Stimulated activated CD8-positive, alpha-beta memory T cell treated with anti-CD3 and anti-CD28 coated beads, Interleukin-15, amount 100 ng/mL, for 24 hours (primary cell): ENCODE measurements around the gene CFAP157.

Experiments used
- DNase-seq: peaks from one replicate; pipeline ENCODE4 v3.0.0-alpha.2; 2020; ENCODE audit warnings: low read depth

CFAP157 gene

DNA sequence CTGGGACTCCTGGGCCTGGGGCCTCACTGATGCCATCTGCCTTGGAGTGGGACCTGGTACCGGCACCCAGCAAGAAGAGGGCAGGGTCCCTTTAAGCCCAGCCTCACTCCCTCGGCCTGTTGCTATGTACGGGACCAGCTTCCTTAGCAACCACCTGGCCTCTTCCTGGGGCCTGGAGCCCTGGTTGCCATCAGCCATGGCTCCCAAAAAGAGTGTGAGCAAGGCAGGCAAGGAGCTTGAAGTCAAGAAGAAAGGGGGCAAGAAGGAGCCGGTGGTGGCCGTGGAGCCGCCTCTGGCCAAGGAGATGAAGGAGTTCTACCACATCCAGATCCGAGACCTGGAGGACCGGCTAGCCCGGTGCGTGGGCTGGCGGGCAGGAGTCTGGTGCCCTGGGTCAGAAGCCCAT, at the start of gene CFAP157:
CFAP157 (plus strand) TSS at position 153 of the 406 bp plus-strand sequence; CDS start at position 197, 44 bp downstream.
- no peak for DNase-seq

DNA sequence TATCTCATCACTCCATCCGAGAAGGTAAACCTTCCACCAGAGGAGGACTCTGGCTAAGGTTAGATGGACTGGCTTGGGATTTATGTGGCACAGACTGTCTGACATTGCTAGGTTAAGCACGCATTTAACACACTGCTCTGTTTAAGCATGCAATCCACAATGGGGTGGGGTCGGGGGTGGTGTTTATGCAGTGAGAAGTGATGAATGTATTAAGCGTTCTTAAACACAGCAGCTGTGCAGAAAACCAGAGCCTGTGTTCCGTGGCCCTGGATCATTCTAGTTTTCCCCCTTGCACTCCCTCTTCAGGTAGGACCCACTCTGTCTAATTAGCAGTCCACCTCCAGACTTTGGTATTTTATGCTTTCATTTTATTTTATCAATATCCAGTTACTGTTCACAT, 48.4 kb upstream of the CFAP157 start:
- no peak for DNase-seq

GRCh38 chr9:127660886-127661741, 45.7 kb upstream of the CFAP157 start:
- no peak for DNase-seq

DNA sequence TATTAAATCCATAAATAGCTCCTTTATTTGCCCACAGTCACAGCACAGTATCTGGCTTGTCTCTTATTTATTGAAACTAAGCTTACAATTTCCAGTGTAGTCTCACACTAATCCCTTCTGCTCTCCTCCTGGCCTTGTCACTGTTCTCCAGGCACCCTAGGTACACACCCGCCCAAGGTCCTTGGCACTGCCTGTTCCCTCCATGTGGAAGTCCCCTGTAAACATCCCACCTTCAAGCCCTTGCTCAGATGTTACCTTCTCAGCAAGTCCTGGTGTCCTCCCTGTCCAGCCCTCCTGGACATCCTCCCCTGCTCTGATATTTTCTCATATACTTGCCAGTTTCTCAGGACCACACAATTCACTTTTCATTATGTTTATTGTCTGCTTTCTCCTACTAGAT, 44.2 kb upstream of the CFAP157 start:
- DNase-seq: no peak

GRCh38 chr9:127664324-127664677, 42.5 kb upstream of the CFAP157 start:
- no peak for DNase-seq

DNA sequence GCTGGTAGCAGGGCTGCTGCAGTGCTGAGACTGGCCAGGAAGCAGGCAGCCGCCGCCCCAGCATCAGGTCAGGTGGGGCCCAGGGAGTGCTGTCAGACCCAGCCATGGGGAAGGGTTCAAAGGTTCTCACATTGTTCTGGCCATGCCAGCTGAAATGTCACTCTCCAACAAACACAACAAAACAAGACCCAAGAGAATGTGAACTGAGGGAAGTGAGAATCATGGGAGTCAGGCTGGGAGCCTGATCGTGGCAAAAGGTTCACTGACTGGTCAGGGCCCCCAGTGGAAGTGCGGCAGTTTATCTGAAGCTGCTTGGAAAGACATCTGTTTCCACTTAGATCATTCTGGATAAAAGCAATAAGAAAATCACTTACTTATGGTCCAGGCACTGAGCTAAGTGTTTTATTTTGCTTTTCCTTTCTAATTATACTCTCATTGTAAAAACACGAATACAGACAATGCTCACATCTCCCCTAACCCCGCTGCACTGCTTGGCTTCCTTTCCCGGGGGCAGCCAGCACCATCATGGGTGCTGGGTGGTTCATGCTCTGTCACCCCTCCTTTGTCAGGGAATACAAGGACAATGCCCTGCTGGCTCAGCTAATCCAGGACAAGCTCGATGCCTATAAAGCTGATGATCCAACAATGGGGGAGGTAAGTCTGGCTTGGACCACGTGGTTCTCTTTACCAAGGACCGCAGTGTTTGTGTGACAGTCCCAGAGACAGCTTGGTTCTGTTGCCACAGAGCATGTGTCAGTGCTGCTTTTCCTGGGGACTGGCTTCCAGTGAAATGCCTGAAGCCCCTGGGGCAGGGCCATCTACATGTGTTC, 41.9 kb upstream of the CFAP157 start:
- no peak for DNase-seq

DNA sequence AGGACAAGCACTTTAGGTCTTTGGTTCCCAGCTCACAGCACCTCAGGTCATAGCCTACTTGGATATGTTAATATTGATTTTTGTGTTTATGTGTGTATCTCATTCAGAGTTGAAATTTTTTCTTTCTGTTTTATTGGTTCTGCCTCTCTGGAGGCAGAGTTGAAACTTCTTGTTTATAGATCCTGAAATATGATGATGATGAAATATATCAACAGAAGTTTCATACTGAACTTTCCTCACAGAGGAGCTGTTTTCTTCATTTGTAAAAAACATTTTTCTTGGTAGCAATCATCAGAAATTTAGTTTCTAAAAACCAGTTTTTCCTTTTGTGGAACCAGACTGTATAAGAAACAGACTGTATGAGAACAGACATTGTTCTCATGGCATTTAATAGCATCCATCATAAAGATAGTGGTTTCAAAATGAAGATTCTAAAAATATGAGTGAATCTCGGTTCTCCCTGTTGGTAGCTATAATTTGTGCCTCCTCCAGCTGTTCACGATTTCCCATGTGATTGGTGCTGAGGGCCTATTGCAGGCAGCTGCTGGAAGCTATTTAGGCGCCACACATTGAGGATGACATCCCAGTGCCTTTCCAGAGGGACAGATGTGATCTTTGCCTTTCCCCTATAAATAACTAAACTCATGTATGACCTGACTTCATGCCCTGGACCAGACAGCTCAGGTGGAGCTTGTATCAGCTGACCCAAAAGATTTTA, 39.5 kb upstream of the CFAP157 start:
- DNase-seq: no peak

GRCh38 chr9:127667906-127668305, 38.9 kb upstream of the CFAP157 start:
- DNase-seq: no peak

DNA sequence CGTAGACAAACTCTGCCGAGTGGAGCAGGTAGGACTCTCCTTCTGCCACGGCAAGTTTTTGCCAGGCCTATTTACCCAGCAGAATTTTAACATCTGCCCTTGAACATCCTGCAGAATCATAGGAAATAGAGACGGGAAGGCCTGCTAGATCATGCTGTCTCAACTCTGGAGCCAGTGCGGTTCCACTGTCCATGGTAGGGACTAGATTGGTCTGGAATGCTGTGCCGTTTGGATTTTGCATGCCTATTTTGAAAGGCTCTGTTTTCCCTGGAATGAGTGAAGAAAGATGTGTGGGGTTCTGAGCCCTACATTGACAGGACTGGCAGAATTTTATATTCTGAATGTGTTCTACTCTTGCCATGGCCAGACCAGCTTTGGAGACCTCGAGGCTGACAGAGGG, 33.6 kb upstream of the CFAP157 start:
- no peak for DNase-seq

DNA sequence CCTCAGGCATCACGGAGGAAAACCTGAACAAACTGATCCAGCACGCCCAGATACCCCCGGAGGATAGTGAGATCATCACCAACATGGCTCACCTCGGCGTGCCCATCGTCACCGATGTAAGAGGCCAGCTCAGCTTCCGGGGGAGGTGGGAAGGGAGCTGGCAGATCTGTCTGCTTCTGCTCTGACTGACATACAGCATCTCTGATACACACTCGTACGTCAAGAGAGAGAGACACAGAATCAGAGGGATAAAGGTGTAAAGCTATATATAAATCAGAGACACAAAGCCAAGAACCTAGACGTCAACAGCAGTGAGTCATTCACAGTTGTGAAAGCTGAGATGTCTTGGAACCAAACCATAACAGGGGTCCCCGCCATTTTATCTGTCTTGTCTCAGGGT, 30.1 kb upstream of the CFAP157 start:
- DNase-seq: no peak

- DNase-seq: no peak
Observed at GRCh38 chr9:127679506-127679905, 27.3 kb upstream of the CFAP157 start.

- DNase-seq: no peak
Observed at GRCh38 chr9:127680226-127680625, 26.6 kb upstream of the CFAP157 start.

DNA sequence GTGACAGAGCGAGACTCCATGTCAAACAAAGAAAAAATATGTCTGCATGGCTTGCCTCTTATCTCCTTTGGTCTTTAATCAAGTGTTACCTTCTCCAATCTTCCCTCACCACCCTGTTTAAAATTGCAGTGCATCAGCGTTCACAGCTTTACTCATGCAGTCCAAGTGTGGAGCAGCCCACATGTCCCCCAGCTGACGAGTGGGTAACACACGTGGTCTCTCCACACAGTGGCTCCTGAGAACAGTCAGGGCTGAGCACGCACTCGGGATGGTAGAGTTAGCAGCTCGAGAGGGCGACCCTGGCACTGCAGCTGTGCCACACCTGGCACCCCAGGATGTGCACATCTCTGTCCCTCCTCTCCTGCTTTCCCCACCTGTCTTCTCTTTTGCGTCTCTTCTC, 25.9 kb upstream of the CFAP157 start:
- DNase-seq: no peak

GRCh38 chr9:127682351-127683136, 24.2 kb upstream of the CFAP157 start:
- no peak for DNase-seq

GRCh38 chr9:127683723-127684122, 23.1 kb upstream of the CFAP157 start:
- DNase-seq: no peak

GRCh38 chr9:127684576-127684975, 22.2 kb upstream of the CFAP157 start:
- DNase-seq: no peak

- DNase-seq: no peak
Observed at GRCh38 chr9:127686461-127687393, 20.1 kb upstream of the CFAP157 start.

- DNase-seq: no peak
Observed at GRCh38 chr9:127689329-127690000, 17.3 kb upstream of the CFAP157 start.

DNA sequence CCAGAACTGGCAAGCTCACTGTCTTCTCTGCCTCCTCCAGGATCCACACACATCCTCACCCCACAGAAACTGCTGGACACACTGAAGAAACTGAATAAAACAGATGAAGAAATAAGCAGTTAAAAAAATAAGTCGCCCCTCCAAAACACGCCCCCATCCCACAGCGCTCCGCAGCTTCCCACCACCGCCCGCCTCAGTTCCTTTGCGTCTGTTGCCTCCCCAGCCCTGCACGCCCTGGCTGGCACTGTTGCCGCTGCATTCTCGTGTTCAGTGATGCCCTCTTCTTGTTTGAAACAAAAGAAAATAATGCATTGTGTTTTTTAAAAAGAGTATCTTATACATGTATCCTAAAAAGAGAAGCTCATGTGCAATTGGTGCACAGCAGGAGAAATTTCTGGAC, 16.1 kb upstream of the CFAP157 start:
- no peak for DNase-seq

DNA sequence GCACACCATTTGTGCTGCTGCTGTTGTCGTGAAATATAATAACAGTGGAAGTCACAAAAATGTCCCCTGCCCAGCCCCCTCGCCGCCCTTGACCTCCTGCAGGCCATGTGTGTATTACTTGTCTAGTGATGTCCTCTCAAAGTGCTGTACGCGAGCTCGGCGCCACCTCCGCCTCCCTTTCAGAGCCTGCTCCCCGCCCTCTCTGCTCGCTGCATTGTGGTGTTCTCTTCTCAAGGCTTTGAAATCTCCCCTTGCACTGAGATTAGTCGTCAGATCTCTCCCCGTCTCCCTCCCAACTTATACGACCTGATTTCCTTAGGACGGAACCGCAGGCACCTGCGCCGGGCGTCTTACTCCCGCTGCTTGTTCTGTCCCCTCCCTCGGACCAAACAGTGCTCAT, 14.7 kb upstream of the CFAP157 start:
- DNase-seq: no peak
